WTC11 (cell line): ENCODE data around the gene TOMM40. TPM values are rescaled to one million over a fixed set of nuclear protein-coding genes. Genes with fewer than 3 reads are reported as not detected.

Source experiments
- ATAC-seq: fragments of 200-7000 bp; cut with Tn5 transposase; 2 replicates; pipeline ENCODE4 v1.10.0; 2021; ENCODE audit warnings: mild to moderate bottlenecking, moderate library complexity
- CTCF ChIA-PET: fragments of 300-600 bp; sonication (Branson Sonifier 250); formaldehyde crosslinking; loops from one replicate; lab custom pipeline; 2021; ENCODE audit warnings: antibody characterized with exemption; lab: Charles Lee
- POLR2A ChIA-PET: fragments of 350-600 bp; sonication (Branson Sonifier 250); formaldehyde crosslinking; loops from one replicate; lab custom pipeline; 2021; ENCODE audit warnings: antibody characterized with exemption; lab: Charles Lee
- DNase-seq: peaks from one replicate; pipeline ENCODE4 v3.0.0; 2021; ENCODE audit warnings: low spot score
- H3K27ac Mint-ChIP-seq: 2 replicates; pipeline ENCODE4 v1.8.0; 2021; ENCODE audit warnings: mixed read lengths
- H3K27me3 Mint-ChIP-seq: 2 replicates; pipeline ENCODE4 v1.8.0; 2021; ENCODE audit warnings: low read depth, mild to moderate bottlenecking, moderate library complexity, mixed read lengths
- H3K36me3 Mint-ChIP-seq: 2 replicates; pipeline ENCODE4 v1.8.0; 2021; ENCODE audit warnings: mixed read lengths
- H3K4me1 Mint-ChIP-seq: 2 replicates; pipeline ENCODE4 v1.8.0; 2022; ENCODE audit warnings: mixed read lengths
- H3K4me3 Mint-ChIP-seq: 2 replicates; pipeline ENCODE4 v1.8.0; 2021; ENCODE audit warnings: mild to moderate bottlenecking, moderate library complexity, mixed read lengths
- H3K9me3 Mint-ChIP-seq: 2 replicates; pipeline ENCODE4 v1.8.0; 2021; ENCODE audit warnings: mixed read lengths
- CREB1 ChIP-seq: sonication (generic); formaldehyde crosslinking; IDR thresholded peaks from 2 replicates; pipeline ENCODE4 v1.8.0; 2023; ENCODE audit warnings: mild to moderate bottlenecking, missing genetic modification reagents
- EMX1 ChIP-seq: fragments of 250-450 bp; sonication (Bioruptor Pico); IDR thresholded peaks from 2 replicates; pipeline ENCODE4 v1.8.0; 2021; ENCODE audit warnings: mild to moderate bottlenecking
- ESRRA ChIP-seq: sonication (generic); formaldehyde crosslinking; IDR thresholded peaks from 2 replicates; pipeline ENCODE4 v1.8.1; 2022; ENCODE audit warnings: mild to moderate bottlenecking, missing genetic modification reagents, borderline replicate concordance
- FOXK1 ChIP-seq: sonication (generic); formaldehyde crosslinking; IDR thresholded peaks from 2 replicates; pipeline ENCODE4 v1.8.0; 2022; ENCODE audit warnings: mild to moderate bottlenecking, moderate library complexity, missing genetic modification reagents
- GTF2I ChIP-seq: fragments of 250-450 bp; sonication (Bioruptor Pico); conservative IDR thresholded peaks from 2 replicates; pipeline ENCODE4 v1.4.0; 2021; ENCODE audit warnings: mild to moderate bottlenecking
- HMGA2 ChIP-seq: fragments of 250-450 bp; sonication (Bioruptor Pico); IDR thresholded peaks from 2 replicates; pipeline ENCODE4 v1.4.0; 2021; ENCODE audit warnings: mild to moderate bottlenecking, moderate library complexity
- JUN ChIP-seq: sonication (generic); formaldehyde crosslinking; IDR thresholded peaks from 2 replicates; pipeline ENCODE4 v1.8.0; 2023; ENCODE audit warnings: mild to moderate bottlenecking, missing genetic modification reagents
- NFYB ChIP-seq: sonication (generic); formaldehyde crosslinking; conservative IDR thresholded peaks from 2 replicates; pipeline ENCODE4 v1.8.0; 2022; ENCODE audit warnings: low read depth, missing genetic modification reagents
- PRRX2 ChIP-seq: fragments of 250-450 bp; sonication (Bioruptor Pico); IDR thresholded peaks from 2 replicates; pipeline ENCODE4 v1.8.0; 2021; ENCODE audit warnings: mild to moderate bottlenecking
- TEAD4 ChIP-seq: sonication (generic); formaldehyde crosslinking; IDR thresholded peaks from 2 replicates; pipeline ENCODE4 v1.8.0; 2022; ENCODE audit warnings: mild to moderate bottlenecking, missing genetic modification reagents
- ZNF138 ChIP-seq: sonication (generic); formaldehyde crosslinking; conservative IDR thresholded peaks from 2 replicates; pipeline ENCODE4 v1.8.1; 2022; ENCODE audit warnings: mild to moderate bottlenecking, moderate library complexity, missing genetic modification reagents
- ZNF416 ChIP-seq: fragments of 250-450 bp; sonication (Bioruptor Pico); IDR thresholded peaks from 2 replicates; pipeline ENCODE4 v1.9.0; 2021; ENCODE audit warnings: mild to moderate bottlenecking, inconsistent platforms
- total RNA-seq: library from RNA; stranded (reverse); gene quantifications from 3 replicates; pipeline ENCODE4 v1.2.3, GENCODE V29; 2021
- TF ChIP-seq, protein P1 (sequence below): fragments of 250-450 bp; sonication (Bioruptor Pico); IDR thresholded peaks from 2 replicates; pipeline ENCODE4 v1.9.0; 2021; ENCODE audit warnings: moderate library complexity, mild to moderate bottlenecking, inconsistent platforms, borderline replicate concordance
- TF ChIP-seq, protein P2 (sequence below): sonication (generic); formaldehyde crosslinking; IDR thresholded peaks from 2 replicates; pipeline ENCODE4 v1.8.0; 2022; ENCODE audit warnings: mild to moderate bottlenecking, missing genetic modification reagents
- TF ChIP-seq, protein P3 (sequence below): sonication (generic); formaldehyde crosslinking; IDR thresholded peaks from 2 replicates; pipeline ENCODE4 v1.8.0; 2023; ENCODE audit warnings: mild to moderate bottlenecking, missing genetic modification reagents
- TF ChIP-seq, protein P4 (sequence below): sonication (generic); formaldehyde crosslinking; IDR thresholded peaks from 2 replicates; pipeline ENCODE4 v1.8.1; 2022; ENCODE audit warnings: mild to moderate bottlenecking, moderate library complexity, missing genetic modification reagents
- TF ChIP-seq, protein P5 (sequence below): fragments of 200-600 bp; IDR thresholded peaks from 2 replicates; pipeline ENCODE4 v1.8.0; 2022; ENCODE audit warnings: antibody characterized with exemption
- TF ChIP-seq, protein P6 (sequence below): sonication (generic); formaldehyde crosslinking; IDR thresholded peaks from 2 replicates; pipeline ENCODE4 v1.8.0; 2022; ENCODE audit warnings: missing genetic modification reagents
- TF ChIP-seq, protein P7 (sequence below): fragments of 250-450 bp; sonication (Bioruptor Pico); conservative IDR thresholded peaks from 2 replicates; pipeline ENCODE4 v1.9.0; 2021; ENCODE audit warnings: mild to moderate bottlenecking
- TF ChIP-seq, protein P8 (sequence below): fragments of 250-450 bp; sonication (Bioruptor Pico); IDR thresholded peaks from 2 replicates; pipeline ENCODE4 v1.9.0; 2021; ENCODE audit warnings: mild to moderate bottlenecking
- TF ChIP-seq, protein P9 (sequence below): sonication (generic); formaldehyde crosslinking; IDR thresholded peaks from 2 replicates; pipeline ENCODE4 v1.8.1; 2023; ENCODE audit warnings: mild to moderate bottlenecking, missing genetic modification reagents, moderate library complexity

Gene TOMM40
- total RNA-seq, 1 experiment from 2014 or later = 221 TPM

DNA sequence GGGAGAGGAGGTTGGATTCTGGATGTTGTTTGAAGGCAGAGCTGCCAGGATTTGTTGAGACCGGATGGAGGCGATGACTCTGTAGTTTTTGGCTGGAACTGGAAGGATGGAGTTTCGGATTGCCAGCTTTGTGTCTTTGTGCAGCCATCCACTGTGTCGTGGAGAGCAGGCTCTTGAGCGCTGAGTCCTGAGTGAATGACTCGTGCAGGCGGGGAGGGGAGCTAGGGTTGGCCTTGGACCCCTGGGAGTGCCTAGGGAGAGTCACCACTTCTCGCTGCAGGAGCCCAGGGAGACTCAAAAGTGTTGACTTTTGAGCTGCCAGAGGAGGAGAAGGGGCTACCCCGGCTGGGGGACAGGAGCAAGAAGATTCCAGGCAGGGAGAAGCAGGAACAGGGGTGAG lies 3.9 kb downstream of the TOMM40 start:
- H3K36me3 Mint-ChIP-seq = peaks cover 60% of the 10 kb centered on the region
- TF ChIP-seq, protein P1, sequence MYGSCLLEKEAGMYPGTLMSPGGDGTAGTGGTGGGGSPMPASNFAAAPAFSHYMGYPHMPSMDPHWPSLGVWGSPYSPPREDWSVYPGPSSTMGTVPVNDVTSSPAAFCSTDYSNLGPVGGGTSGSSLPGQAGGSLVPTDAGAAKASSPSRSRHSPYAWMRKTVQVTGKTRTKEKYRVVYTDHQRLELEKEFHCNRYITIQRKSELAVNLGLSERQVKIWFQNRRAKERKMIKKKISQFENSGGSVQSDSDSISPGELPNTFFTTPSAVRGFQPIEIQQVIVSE = no peak
- TF ChIP-seq JUN = no peak
- TF ChIP-seq, protein P2, sequence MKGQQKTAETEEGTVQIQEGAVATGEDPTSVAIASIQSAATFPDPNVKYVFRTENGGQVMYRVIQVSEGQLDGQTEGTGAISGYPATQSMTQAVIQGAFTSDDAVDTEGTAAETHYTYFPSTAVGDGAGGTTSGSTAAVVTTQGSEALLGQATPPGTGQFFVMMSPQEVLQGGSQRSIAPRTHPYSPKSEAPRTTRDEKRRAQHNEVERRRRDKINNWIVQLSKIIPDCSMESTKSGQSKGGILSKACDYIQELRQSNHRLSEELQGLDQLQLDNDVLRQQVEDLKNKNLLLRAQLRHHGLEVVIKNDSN (CRISPR knock-in tag) = no peak
- TF ChIP-seq EMX1 = no peak
- TF ChIP-seq, protein P3, sequence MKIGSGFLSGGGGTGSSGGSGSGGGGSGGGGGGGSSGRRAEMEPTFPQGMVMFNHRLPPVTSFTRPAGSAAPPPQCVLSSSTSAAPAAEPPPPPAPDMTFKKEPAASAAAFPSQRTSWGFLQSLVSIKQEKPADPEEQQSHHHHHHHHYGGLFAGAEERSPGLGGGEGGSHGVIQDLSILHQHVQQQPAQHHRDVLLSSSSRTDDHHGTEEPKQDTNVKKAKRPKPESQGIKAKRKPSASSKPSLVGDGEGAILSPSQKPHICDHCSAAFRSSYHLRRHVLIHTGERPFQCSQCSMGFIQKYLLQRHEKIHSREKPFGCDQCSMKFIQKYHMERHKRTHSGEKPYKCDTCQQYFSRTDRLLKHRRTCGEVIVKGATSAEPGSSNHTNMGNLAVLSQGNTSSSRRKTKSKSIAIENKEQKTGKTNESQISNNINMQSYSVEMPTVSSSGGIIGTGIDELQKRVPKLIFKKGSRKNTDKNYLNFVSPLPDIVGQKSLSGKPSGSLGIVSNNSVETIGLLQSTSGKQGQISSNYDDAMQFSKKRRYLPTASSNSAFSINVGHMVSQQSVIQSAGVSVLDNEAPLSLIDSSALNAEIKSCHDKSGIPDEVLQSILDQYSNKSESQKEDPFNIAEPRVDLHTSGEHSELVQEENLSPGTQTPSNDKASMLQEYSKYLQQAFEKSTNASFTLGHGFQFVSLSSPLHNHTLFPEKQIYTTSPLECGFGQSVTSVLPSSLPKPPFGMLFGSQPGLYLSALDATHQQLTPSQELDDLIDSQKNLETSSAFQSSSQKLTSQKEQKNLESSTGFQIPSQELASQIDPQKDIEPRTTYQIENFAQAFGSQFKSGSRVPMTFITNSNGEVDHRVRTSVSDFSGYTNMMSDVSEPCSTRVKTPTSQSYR = no peak
- TF ChIP-seq GTF2I (CRISPR knock-in tag) = no peak
- no peak for TF ChIP-seq NFYB
- TF ChIP-seq, protein P4, sequence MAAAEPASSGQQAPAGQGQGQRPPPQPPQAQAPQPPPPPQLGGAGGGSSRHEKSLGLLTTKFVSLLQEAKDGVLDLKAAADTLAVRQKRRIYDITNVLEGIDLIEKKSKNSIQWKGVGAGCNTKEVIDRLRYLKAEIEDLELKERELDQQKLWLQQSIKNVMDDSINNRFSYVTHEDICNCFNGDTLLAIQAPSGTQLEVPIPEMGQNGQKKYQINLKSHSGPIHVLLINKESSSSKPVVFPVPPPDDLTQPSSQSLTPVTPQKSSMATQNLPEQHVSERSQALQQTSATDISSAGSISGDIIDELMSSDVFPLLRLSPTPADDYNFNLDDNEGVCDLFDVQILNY = no peak
- no peak for TF ChIP-seq ESRRA (CRISPR knock-in tag)
- TF ChIP-seq, protein P5, sequence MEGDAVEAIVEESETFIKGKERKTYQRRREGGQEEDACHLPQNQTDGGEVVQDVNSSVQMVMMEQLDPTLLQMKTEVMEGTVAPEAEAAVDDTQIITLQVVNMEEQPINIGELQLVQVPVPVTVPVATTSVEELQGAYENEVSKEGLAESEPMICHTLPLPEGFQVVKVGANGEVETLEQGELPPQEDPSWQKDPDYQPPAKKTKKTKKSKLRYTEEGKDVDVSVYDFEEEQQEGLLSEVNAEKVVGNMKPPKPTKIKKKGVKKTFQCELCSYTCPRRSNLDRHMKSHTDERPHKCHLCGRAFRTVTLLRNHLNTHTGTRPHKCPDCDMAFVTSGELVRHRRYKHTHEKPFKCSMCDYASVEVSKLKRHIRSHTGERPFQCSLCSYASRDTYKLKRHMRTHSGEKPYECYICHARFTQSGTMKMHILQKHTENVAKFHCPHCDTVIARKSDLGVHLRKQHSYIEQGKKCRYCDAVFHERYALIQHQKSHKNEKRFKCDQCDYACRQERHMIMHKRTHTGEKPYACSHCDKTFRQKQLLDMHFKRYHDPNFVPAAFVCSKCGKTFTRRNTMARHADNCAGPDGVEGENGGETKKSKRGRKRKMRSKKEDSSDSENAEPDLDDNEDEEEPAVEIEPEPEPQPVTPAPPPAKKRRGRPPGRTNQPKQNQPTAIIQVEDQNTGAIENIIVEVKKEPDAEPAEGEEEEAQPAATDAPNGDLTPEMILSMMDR = no peak
- TF ChIP-seq, protein P6, sequence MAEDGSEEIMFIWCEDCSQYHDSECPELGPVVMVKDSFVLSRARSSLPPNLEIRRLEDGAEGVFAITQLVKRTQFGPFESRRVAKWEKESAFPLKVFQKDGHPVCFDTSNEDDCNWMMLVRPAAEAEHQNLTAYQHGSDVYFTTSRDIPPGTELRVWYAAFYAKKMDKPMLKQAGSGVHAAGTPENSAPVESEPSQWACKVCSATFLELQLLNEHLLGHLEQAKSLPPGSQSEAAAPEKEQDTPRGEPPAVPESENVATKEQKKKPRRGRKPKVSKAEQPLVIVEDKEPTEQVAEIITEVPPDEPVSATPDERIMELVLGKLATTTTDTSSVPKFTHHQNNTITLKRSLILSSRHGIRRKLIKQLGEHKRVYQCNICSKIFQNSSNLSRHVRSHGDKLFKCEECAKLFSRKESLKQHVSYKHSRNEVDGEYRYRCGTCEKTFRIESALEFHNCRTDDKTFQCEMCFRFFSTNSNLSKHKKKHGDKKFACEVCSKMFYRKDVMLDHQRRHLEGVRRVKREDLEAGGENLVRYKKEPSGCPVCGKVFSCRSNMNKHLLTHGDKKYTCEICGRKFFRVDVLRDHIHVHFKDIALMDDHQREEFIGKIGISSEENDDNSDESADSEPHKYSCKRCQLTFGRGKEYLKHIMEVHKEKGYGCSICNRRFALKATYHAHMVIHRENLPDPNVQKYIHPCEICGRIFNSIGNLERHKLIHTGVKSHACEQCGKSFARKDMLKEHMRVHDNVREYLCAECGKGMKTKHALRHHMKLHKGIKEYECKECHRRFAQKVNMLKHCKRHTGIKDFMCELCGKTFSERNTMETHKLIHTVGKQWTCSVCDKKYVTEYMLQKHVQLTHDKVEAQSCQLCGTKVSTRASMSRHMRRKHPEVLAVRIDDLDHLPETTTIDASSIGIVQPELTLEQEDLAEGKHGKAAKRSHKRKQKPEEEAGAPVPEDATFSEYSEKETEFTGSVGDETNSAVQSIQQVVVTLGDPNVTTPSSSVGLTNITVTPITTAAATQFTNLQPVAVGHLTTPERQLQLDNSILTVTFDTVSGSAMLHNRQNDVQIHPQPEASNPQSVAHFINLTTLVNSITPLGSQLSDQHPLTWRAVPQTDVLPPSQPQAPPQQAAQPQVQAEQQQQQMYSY (CRISPR knock-in tag) = no peak
- no peak for TF ChIP-seq ZNF138 (CRISPR knock-in tag)
- TF ChIP-seq TEAD4 (CRISPR knock-in tag) = no peak
- H3K27ac Mint-ChIP-seq = peak overlapping the region; percentile 58; the same call in 1 of the 2 replicates
- ATAC-seq (no peak), DNase-seq (no peak)
- ChIA-PET CTCF (interaction anchor here (1.0 to 2.1 kb wide), 2 partner anchors 8 to 46 kb away, joined by 3 to 7 read pairs; no protein-coding TSS in a partner anchor), POLR2A (no interaction called here)
- H3K4me3 Mint-ChIP-seq = no peak overlapping the region
- no peaks in the 10 kb centered on the region for H3K9me3 Mint-ChIP-seq
- no peaks in the 10 kb centered on the region for H3K27me3 Mint-ChIP-seq
- peaks cover 18% of the 10 kb centered on the region for H3K4me1 Mint-ChIP-seq

DNA sequence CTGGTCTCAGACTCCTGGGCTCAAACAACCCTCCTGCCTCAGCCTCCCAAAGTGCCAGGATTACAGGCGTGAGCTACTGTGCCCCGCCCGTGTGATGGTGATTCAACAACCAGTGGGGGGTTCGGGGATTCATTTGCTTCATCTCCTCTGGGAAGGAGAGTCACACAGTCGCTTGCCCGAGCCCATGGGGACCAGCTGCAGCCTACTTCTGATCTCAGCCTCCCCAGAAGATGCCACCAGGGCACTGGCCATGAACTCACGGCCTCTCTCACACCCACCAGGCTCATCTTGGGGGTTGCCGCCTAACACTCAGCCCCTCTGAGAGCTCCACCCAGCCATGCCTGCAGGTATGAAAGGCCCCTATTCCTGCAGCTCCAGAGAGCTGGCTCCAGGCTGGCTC lies 6.8 kb downstream of the TOMM40 start:
- Mint-ChIP-seq H3K4me3 (no peak overlapping the region), H3K27me3 (no peaks in the 10 kb centered on the region), H3K27ac (no peak overlapping the region), H3K4me1 (peaks cover 2% of the 10 kb centered on the region), H3K9me3 (no peaks in the 10 kb centered on the region), H3K36me3 (peaks cover 66% of the 10 kb centered on the region)
- ChIA-PET CTCF (interaction anchor here (0.7 kb wide), 1 partner anchor 1342 kb away, joined by 4 read pairs; no protein-coding TSS in a partner anchor), POLR2A (interaction anchor here (0.7 kb wide), 1 partner anchor 10 kb away, joined by 3 read pairs; no protein-coding TSS in a partner anchor)
- DNase-seq = no peak
- ATAC-seq = no peak
- TF ChIP-seq PRRX2 = no peak
- TF ChIP-seq, protein P7, sequence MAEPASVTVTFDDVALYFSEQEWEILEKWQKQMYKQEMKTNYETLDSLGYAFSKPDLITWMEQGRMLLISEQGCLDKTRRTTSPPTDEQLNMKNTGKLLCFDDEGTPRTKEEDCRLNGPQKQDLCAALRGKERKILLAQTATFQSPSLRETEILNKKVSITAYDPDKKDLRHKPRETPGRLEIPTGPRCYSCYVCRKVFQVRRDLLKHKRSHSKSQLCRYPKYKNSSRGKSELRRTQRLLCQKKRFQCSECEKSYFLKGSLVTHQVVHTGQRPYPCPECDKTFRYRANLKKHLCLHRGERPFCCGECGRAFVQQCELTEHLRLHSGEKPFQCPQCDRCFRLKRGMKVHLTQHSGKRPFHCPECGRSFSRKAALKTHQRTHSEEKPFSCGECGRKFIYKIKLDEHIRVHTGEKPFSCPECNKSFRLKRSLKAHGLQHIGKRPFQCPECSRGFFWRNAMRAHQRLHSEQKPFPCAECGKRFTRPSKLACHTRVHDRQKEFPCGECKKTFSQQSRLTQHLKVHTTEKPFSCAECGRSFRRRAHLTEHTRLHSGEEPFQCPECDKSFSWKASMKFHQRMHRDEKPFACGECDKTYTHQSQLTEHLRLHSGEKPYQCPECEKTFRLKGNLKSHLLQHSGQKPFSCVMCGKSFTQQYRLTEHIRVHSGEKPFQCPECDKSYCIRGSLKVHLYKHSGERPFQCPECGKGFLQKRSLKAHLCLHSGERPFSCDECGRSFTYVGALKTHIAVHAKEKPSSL = no peak
- no peak for TF ChIP-seq FOXK1
- TF ChIP-seq, protein P8, sequence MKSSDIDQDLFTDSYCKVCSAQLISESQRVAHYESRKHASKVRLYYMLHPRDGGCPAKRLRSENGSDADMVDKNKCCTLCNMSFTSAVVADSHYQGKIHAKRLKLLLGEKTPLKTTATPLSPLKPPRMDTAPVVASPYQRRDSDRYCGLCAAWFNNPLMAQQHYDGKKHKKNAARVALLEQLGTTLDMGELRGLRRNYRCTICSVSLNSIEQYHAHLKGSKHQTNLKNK (CRISPR knock-in tag) = no peak
- TF ChIP-seq ZNF416 = no peak
- no peak for TF ChIP-seq ESRRA (CRISPR knock-in tag)
- TF ChIP-seq HMGA2 = no peak
- TF ChIP-seq CREB1 = no peak
- TF ChIP-seq, protein P4 = no peak
- TF ChIP-seq, protein P9, sequence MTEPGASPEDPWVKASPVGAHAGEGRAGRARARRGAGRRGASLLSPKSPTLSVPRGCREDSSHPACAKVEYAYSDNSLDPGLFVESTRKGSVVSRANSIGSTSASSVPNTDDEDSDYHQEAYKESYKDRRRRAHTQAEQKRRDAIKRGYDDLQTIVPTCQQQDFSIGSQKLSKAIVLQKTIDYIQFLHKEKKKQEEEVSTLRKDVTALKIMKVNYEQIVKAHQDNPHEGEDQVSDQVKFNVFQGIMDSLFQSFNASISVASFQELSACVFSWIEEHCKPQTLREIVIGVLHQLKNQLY (CRISPR knock-in tag) = no peak
